ENCODE measurements around the gene COPA. TPM values are rescaled to one million over a fixed set of nuclear protein-coding genes. Genes with fewer than 3 reads are reported as not detected.

COPA gene
- total RNA-seq, 1 experiment from 2014 or later: 73.6 TPM

DNA sequence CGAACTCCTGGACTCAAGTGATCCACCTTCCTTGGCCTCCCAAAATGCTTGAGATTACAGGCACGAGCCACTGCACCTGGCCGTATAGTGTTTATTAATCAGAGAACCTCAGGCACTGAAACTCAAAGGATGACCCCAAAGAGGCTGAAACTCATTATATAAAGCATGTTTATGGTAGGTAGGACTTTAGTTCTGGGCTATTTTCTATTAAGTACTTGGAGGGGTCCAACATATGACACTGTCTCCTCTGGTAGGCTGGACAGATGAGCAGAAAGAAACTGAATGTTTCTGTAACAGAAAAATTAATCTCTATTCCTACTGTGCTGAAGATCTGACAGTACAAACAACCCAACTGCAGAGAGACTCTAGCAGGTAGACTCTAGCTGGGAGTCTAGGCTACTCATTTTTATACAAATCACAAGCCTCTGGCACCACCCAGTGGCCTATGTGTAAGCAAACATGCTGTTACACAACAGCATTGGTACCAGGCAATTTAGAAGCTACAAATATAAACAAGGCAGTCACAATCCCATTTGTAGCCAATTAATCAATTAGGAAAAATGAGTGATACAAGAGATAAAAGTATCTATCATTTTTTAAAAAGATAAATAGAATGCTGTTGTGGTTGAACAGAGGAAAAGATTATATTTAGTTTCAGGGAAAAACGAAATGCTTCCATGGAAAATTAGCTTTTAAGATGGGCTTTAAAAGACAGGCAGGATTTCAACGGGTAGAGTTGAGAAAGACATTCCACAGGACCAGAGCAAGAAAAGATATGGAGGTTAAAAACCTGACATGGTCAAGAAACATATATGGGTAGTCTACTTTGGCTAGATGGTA lies 91.1 kb downstream of the COPA start:
- peak; percentile 97 for DNase-seq (ENCODE audit: low spot score)
- in situ Hi-C loops (cut with HindIII; ENCODE audit: low sequenced_read_pairs): no loop called here

DNA sequence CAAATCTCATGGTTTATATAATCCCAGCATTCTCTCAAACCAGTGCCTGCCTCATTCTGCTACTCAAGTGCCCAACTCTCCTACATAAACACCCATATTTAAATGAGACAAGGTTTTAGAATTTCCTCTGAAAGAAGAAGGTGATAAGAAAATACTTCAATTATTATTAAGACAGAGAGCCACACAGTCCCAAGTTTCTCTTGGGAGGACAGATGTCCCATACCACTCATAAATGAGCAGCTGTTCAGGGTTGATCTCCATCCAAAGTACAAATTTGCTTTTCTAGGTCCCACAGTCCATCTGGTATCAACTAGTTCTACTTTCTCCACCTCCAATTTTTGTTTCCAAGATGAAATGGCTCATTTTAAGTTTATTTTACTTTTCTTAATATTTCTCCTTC lies 92.0 kb downstream of the COPA start:
- in situ Hi-C loops (cut with HindIII; ENCODE audit: low sequenced_read_pairs): no loop called here
- DNase-seq (ENCODE audit: low spot score): peak; percentile 64

DNA sequence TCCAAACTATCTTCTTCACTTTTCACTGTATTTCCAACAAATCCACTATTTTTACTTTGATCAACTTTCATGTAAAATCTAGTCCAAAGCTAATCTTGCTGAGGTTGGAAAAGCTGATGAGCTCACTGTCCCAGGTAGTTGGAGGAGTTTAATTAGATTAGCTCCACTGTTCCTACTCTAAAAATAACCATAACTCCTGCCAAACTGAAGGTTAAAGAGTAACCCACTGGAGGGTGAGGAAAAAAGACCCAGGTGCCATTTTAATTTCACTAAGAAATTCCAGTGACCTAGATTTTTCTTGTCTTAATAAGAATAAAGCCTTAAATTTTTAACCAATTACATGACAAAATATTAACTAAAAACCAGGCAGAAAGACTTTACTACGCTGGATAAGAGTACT lies 96.0 kb downstream of the COPA start:
- in situ Hi-C loops (cut with HindIII; ENCODE audit: low sequenced_read_pairs): no loop called here

DNA sequence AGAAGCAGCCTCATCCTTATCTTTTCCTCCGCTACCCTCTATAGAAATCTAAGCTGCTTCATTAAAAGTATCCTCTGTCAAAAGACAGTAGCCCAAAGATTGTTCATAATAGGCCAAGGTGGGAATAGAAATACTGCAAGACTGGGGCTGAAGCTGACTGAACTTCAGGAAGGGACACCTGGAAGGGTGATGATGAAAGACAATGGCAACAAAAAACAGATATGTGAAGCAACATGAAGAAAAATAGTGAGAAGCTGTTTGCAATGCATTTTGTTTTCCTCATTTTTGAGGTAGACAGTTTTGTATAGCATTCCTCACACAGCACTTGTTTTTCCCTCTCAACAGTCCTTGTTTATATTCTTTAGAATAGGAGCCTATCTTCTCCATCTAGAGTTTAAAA lies 97.6 kb downstream of the COPA start:
- DNase-seq (ENCODE audit: low spot score): no peak
- in situ Hi-C loops (cut with HindIII; ENCODE audit: low sequenced_read_pairs): no loop called here

More for the DNA sequence above, 96.0 kb downstream of the COPA start:
- DNase-seq (ENCODE audit: low spot score): peak; percentile 50

DNA sequence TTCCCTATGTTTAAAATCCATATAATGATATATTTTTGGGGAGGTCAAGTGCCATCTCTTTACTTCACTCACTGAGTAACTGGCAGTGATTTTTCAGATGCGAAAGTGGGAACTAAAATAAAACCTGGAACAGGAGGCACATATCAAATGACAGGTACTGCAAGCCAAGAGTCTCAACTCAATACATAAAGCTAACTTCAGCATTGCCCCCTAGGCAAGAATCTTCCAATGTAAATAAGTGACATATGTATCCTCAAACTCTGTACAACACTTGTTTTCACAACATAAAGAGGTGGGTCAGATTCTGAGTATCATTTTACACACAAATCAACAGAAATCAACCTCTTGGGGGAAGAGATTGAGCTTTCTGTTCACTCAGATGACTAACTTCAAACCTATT lies 98.8 kb downstream of the COPA start:
- in situ Hi-C loops (cut with HindIII; ENCODE audit: low sequenced_read_pairs): no loop called here

DNA sequence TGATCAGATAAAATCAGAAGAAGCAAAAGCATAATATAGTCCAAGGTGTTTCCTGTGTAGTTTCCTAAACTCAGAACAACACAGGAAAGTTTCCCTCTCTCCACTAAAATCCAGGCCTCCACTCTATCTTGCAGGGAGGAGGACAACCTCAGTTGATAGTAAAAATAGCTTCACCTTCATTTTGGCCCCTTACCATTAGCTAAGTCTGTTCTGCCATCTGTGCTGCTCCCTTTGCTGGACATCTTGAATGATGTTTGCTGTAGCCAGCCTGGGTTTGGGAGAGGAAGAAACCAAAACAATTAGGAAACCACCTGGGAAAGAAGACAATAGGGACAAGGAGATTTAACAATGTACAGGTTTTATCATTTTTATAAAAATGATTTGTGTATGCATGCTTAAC lies 99.3 kb downstream of the COPA start:
- in situ Hi-C loops (cut with HindIII; ENCODE audit: low sequenced_read_pairs): no loop called here
- DNase-seq (ENCODE audit: low spot score): peak; percentile 97

More for the DNA sequence above, 98.8 kb downstream of the COPA start:
- DNase-seq (ENCODE audit: low spot score): peak; percentile 80

DNA sequence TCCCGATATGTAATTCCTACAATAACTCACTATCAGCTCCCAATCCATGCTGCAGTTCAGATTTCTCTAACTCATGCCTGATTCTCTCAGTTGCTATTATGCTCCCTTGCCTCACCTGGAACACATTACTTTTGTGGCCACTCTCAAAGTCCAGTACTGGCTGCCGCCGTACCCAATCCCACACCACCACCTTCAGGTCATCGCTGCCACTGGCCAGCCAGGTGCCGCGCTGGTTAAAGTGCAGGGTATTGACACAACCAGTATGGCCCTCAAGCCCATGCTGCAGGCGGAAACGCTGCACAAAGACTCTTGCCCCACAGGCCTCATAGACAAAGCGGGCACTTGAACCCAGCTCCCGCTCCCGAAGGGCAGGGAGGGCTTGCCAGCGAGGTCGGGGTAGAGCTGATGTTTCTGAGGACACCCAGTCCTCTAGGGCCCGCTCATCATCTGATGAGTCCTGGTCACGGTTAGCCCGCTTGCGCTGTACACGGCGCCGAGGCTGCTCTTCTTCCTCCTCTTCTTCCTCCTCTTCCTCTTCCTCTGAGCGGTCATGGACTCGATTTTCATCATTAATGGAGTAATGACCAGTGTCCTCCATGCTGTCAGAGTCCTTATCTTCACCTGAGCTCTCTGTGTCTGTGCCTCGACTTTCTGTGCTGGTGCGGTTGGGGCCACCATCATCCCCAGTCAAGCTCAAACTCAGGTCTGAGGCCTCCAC lies 103.3 kb downstream of the COPA start:
- in situ Hi-C loops (cut with HindIII; ENCODE audit: low sequenced_read_pairs): no loop called here
- DNase-seq (ENCODE audit: low spot score): no peak

Other genes with a start within 250 kb of the COPA start
- gene IGSF8, start 244.6 kb downstream of the COPA start, total RNA-seq (2014; rRNA removed; shearing (Covaris generic)): 11.7 and 15.4 TPM in 2 replicates
- not detected in 2 replicates for gene ATP1A2, start 227.5 kb downstream of the COPA start, total RNA-seq (2014; rRNA removed; shearing (Covaris generic))
- gene ATP1A4, start 191.6 kb downstream of the COPA start, total RNA-seq (2014; rRNA removed; shearing (Covaris generic)): not detected in 2 replicates
- 0.71 TPM in 1 of 2 replicates, not detected in the other for gene CASQ1, start 152.7 kb downstream of the COPA start, total RNA-seq (2014; rRNA removed; shearing (Covaris generic))
- gene PEA15, start 137.9 kb downstream of the COPA start, total RNA-seq (2014; rRNA removed; shearing (Covaris generic)): 42.2 and 72.2 TPM in 2 replicates
- 69.8 and 77.1 TPM in 2 replicates for gene DCAF8, start 80.7 kb downstream of the COPA start, total RNA-seq (2014; rRNA removed; shearing (Covaris generic))
- 49.8 and 50.0 TPM in 2 replicates for gene PEX19, start 58.1 kb downstream of the COPA start, total RNA-seq (2014; rRNA removed; shearing (Covaris generic))
- 35.2 and 47.6 TPM in 2 replicates for gene NCSTN, start 133 bp upstream of the COPA start, total RNA-seq (2014; rRNA removed; shearing (Covaris generic))
- gene NHLH1, start 23.8 kb upstream of the COPA start, total RNA-seq (2014; rRNA removed; shearing (Covaris generic)): not detected in 2 replicates
- 1.0 and 3.0 TPM in 2 replicates for gene VANGL2, start 57.3 kb upstream of the COPA start, total RNA-seq (2014; rRNA removed; shearing (Covaris generic))
- not detected in 2 replicates for gene SLAMF6, start 180.0 kb upstream of the COPA start, total RNA-seq (2014; rRNA removed; shearing (Covaris generic))
- not detected in 2 replicates for gene CD84, start 236.2 kb upstream of the COPA start, total RNA-seq (2014; rRNA removed; shearing (Covaris generic))

Measured in G401 (cell line).